H9 (cell line): Measurements from ENCODE around the gene TH. TPM values are rescaled to one million over a fixed set of nuclear protein-coding genes. Genes with fewer than 3 reads are reported as not detected.

Experiments used
- DNase-seq: peaks from one replicate; pipeline ENCODE4 v3.0.0-alpha.2; 2017
- H2AFZ ChIP-seq: one replicate; pipeline ENCODE4 v1.6.1; 2013; ENCODE audit warnings: mild to moderate bottlenecking, low read length, control low read depth, moderate library complexity
- H2AK5ac ChIP-seq: 2 replicates; pipeline ENCODE4 v1.6.1; 2013; ENCODE audit warnings: low read length, control low read depth, mixed read lengths; ENCODE audit not compliant: insufficient read length
- H2BK120ac ChIP-seq: one replicate; pipeline ENCODE4 v1.6.1; 2013; ENCODE audit warnings: low read depth, mild to moderate bottlenecking, low read length, control low read depth, inconsistent platforms; ENCODE audit not compliant: poor library complexity, severe bottlenecking
- H2BK12ac ChIP-seq: 2 replicates; pipeline ENCODE4 v1.6.1; 2013; ENCODE audit warnings: low read length, control low read depth, mixed read lengths, low read depth; ENCODE audit not compliant: insufficient read length
- H2BK15ac ChIP-seq: 2 replicates; pipeline ENCODE4 v1.6.1; 2013; ENCODE audit warnings: low read depth, low read length, control low read depth
- H2BK20ac ChIP-seq: one replicate; pipeline ENCODE4 v1.6.1; 2013; ENCODE audit warnings: low read depth, mild to moderate bottlenecking, low read length, control low read depth, inconsistent platforms; ENCODE audit not compliant: poor library complexity, severe bottlenecking
- H2BK5ac ChIP-seq: 2 replicates; pipeline ENCODE4 v1.6.1; 2013; ENCODE audit warnings: low read length, control low read depth, mixed read lengths; ENCODE audit not compliant: insufficient read length
- H3K14ac ChIP-seq: 2 replicates; pipeline ENCODE4 v1.6.1; 2013; ENCODE audit warnings: low read length, control low read depth; ENCODE audit not compliant: insufficient read depth
- H3K18ac ChIP-seq: 2 replicates; pipeline ENCODE4 v1.6.1; 2013; ENCODE audit warnings: low read depth, mild to moderate bottlenecking, mixed read lengths, low read length, control low read depth; ENCODE audit not compliant: insufficient read length
- H3K23ac ChIP-seq: 2 replicates; pipeline ENCODE4 v1.6.1; 2013; ENCODE audit warnings: low read length, control low read depth, mixed read lengths, low read depth; ENCODE audit not compliant: insufficient read length
- H3K23me2 ChIP-seq: 2 replicates; pipeline ENCODE4 v1.6.1; 2013; ENCODE audit warnings: low read depth, mild to moderate bottlenecking, mixed read lengths, low read length, control low read depth; ENCODE audit not compliant: insufficient read length, poor library complexity, severe bottlenecking
- H3K27ac ChIP-seq: 2 replicates; pipeline ENCODE4 v1.5.1; 2013; ENCODE audit warnings: low read length, control low read depth, mixed read lengths, low read depth; ENCODE audit not compliant: insufficient read length
- H3K27me3 ChIP-seq: 2 replicates; pipeline ENCODE4 v1.6.1; 2013; ENCODE audit warnings: low read length, control low read depth, inconsistent platforms; ENCODE audit not compliant: insufficient read depth
- H3K4ac ChIP-seq: 2 replicates; pipeline ENCODE4 v1.6.1; 2013; ENCODE audit warnings: low read depth, mild to moderate bottlenecking, control low read depth, inconsistent platforms, low read length, moderate library complexity
- H3K4me1 ChIP-seq: 2 replicates; pipeline ENCODE4 v1.6.1; 2013; ENCODE audit warnings: low read length, control low read depth, inconsistent platforms; ENCODE audit not compliant: insufficient read depth
- H3K4me2 ChIP-seq: 2 replicates; pipeline ENCODE4 v1.6.1; 2013; ENCODE audit warnings: low read length, control low read depth, mixed read lengths; ENCODE audit not compliant: insufficient read length, insufficient read depth
- H3K56ac ChIP-seq: 2 replicates; pipeline ENCODE4 v1.6.1; 2013; ENCODE audit warnings: low read depth, mild to moderate bottlenecking, mixed read lengths, low read length, control low read depth; ENCODE audit not compliant: insufficient read length
- H3K79me1 ChIP-seq: 2 replicates; pipeline ENCODE4 v1.6.1; 2013; ENCODE audit warnings: low read depth, mild to moderate bottlenecking, moderate library complexity, low read length, control low read depth, inconsistent platforms; ENCODE audit not compliant: insufficient read depth, poor library complexity, severe bottlenecking
- H3K79me2 ChIP-seq: 2 replicates; pipeline ENCODE4 v1.6.1; 2013; ENCODE audit warnings: low read length, control low read depth, inconsistent platforms; ENCODE audit not compliant: insufficient read depth
- H3K9ac ChIP-seq: 2 replicates; pipeline ENCODE4 v1.6.1; 2013; ENCODE audit warnings: low read length, control low read depth, mixed read lengths; ENCODE audit not compliant: insufficient read length; ENCODE audit errors: extremely low read depth
- H3K9me3 ChIP-seq: one replicate; pipeline ENCODE4 v1.6.1; 2013; ENCODE audit warnings: low read depth, low read length, inconsistent platforms; ENCODE audit not compliant: control insufficient read depth
- H3T11ph ChIP-seq: one replicate; pipeline ENCODE4 v1.6.1; 2013; ENCODE audit warnings: mild to moderate bottlenecking, low read length, control low read depth, inconsistent platforms
- H4K20me1 ChIP-seq: one replicate; pipeline ENCODE4 v1.6.1; 2013; ENCODE audit not compliant: control insufficient read depth, insufficient read length, insufficient read depth
- H4K5ac ChIP-seq: 2 replicates; pipeline ENCODE4 v1.6.1; 2013; ENCODE audit warnings: low read depth, mild to moderate bottlenecking, mixed read lengths, low read length, control low read depth; ENCODE audit not compliant: insufficient read length
- H4K8ac ChIP-seq: replicated peaks from 2 replicates; pipeline ENCODE4 v1.6.1; 2013; ENCODE audit warnings: low read length, control low read depth, mixed read lengths, low read depth; ENCODE audit not compliant: insufficient read length
- H4K91ac ChIP-seq: 2 replicates; pipeline ENCODE4 v1.6.1; 2013; ENCODE audit warnings: low read depth, mild to moderate bottlenecking, moderate library complexity, mixed read lengths, low read length, control low read depth; ENCODE audit not compliant: insufficient read length
- H3K27ac Mint-ChIP-seq, 3 experiments: 2 replicates in 2 of 3; 3 replicates in 1 of 3; pipeline ENCODE4 v1.8.0; 2020 to 2021; ENCODE audit warnings: mixed read lengths in 3 of 3, mild to moderate bottlenecking in 1 of 3, moderate library complexity in 1 of 3
- H3K27me3 Mint-ChIP-seq: 2 replicates; pipeline ENCODE4 v1.8.0; 2021; ENCODE audit warnings: low read depth, mild to moderate bottlenecking, moderate library complexity, mixed read lengths
- H3K36me3 Mint-ChIP-seq, 3 experiments: 2 replicates in 2 of 3; 3 replicates in 1 of 3; pipeline ENCODE4 v1.8.0; 2020 to 2021; ENCODE audit warnings: low read depth in 3 of 3, mixed read lengths in 3 of 3; ENCODE audit not compliant: insufficient read depth in 1 of 3
- H3K4me1 Mint-ChIP-seq, 2 experiments: 2 replicates each; pipeline ENCODE4 v1.8.0; 2020; ENCODE audit warnings: mixed read lengths in 2 of 2
- H3K4me3 Mint-ChIP-seq, 2 experiments: 2 replicates in 1 of 2; 3 replicates in 1 of 2; pipeline ENCODE4 v1.8.0; 2020 to 2021; ENCODE audit warnings: mild to moderate bottlenecking in 2 of 2, mixed read lengths in 2 of 2, moderate library complexity in 1 of 2
- H3K9me3 Mint-ChIP-seq, 2 experiments: 2 replicates in 1 of 2; 3 replicates in 1 of 2; pipeline ENCODE4 v1.8.0; 2020; ENCODE audit warnings: mild to moderate bottlenecking in 2 of 2, mixed read lengths in 2 of 2, moderate library complexity in 1 of 2
- CTCF ChIP-seq: fragments of 200-600 bp; sonication (generic); conservative IDR thresholded peaks from 3 replicates; pipeline ENCODE4 v1.8.0; 2021; ENCODE audit warnings: antibody characterized with exemption, mild to moderate bottlenecking
- WGBS: extraction: QIAGEN DNeasy Blood & Tissue Kit; methylation state at CpG from one replicate; pipeline ENCODE4 v1.1.7; 2013; ENCODE audit warnings: missing lambda C conversion rate, low lambda C conversion rate, mixed read lengths; ENCODE audit not compliant: insufficient read length; ENCODE audit errors: extremely low coverage; 5-methylcytosine and 5-hydroxymethylcytosine counted together
- total RNA-seq: library from RNA; stranded (reverse); gene quantifications from 2 replicates; pipeline ENCODE4 v1.2.1, GENCODE V29; 2021

TH gene
- total RNA-seq, 1 experiment from 2014 or later = not detected

- no peak overlapping the region for H2AK5ac ChIP-seq
- Mint-ChIP-seq H3K4me1 (peaks cover 0 to 2% of the 10 kb centered on the region in 2 experiments; a peak in 2 of 4 replicates), H3K9me3 (no peaks in the 10 kb centered on the region), H3K4me3 (no peak overlapping the region), H3K36me3 (no peaks in the 10 kb centered on the region), H3K27me3 (peaks cover 35% of the 10 kb centered on the region), H3K27ac (no peak overlapping the region)
- H2BK120ac ChIP-seq = no peak overlapping the region
- DNase-seq = no peak
- H3K4me1 ChIP-seq = no peaks in the 10 kb centered on the region
- H2BK5ac ChIP-seq = no peak overlapping the region
- H2BK15ac ChIP-seq = no peak overlapping the region
- no peak overlapping the region for H3K14ac ChIP-seq
- no peaks in the 10 kb centered on the region for H3K79me1 ChIP-seq
- H3K9ac ChIP-seq = no peak overlapping the region
- H3K23me2 ChIP-seq = no peaks in the 10 kb centered on the region
- H3K4me2 ChIP-seq = no peak overlapping the region
- H3K9me3 ChIP-seq = no peaks in the 10 kb centered on the region
- no peak overlapping the region for H3K23ac ChIP-seq
- no peak overlapping the region for H3K27ac ChIP-seq
- H2BK12ac ChIP-seq = no peak overlapping the region
- H4K20me1 ChIP-seq = no peaks in the 10 kb centered on the region
- no peak overlapping the region for H4K5ac ChIP-seq
- no peaks in the 10 kb centered on the region; the same call in 1 of the 2 replicates for H3K27me3 ChIP-seq
- H3K4ac ChIP-seq = no peak overlapping the region
- H3K56ac ChIP-seq = no peak overlapping the region
- H4K8ac ChIP-seq = no peak overlapping the region
- no peak overlapping the region for H4K91ac ChIP-seq
- no peak for TF ChIP-seq CTCF
- WGBS = no CpG with 5 or more reads among the region's 7 CpGs
- no peak overlapping the region for H3K18ac ChIP-seq
- no peaks in the 10 kb centered on the region for H3K79me2 ChIP-seq
- no peak overlapping the region for H2AFZ ChIP-seq
- H3T11ph ChIP-seq = no peak overlapping the region
- H2BK20ac ChIP-seq = no peak overlapping the region
Measured at GRCh38 chr11:2195756-2196088, 24.1 kb upstream of the TH start.
